Stimulated activated CD4-positive, alpha-beta T cell treated with anti-CD3 and anti-CD28 coated beads, TNF-alpha, amount 100 ng/mL, for 1 hour (primary cell): ENCODE data around the gene TEAD1.

Experiments used
- DNase-seq, 3 donors: peaks; one replicate each; pipeline ENCODE4 v3.0.0-alpha.2; 2020; ENCODE audit warnings: low read depth in 3 of 3, low spot score in 1 of 3

Gene TEAD1

GRCh38 chr11:12831471-12832202, 157.4 kb downstream of the TEAD1 start:
- no peak for DNase-seq

- no peak for DNase-seq
These were observed 158.4 kb downstream of the TEAD1 start for GRCh38 chr11:12832480-12833224.

GRCh38 chr11:12834166-12834565, 159.9 kb downstream of the TEAD1 start:
- DNase-seq = no peak

GRCh38 chr11:12834630-12835029, 160.4 kb downstream of the TEAD1 start:
- DNase-seq = no peak

- no peak for DNase-seq
These were observed 161.1 kb downstream of the TEAD1 start for GRCh38 chr11:12835286-12835685.

- DNase-seq = no peak
These were observed 164.4 kb downstream of the TEAD1 start for GRCh38 chr11:12838463-12839123.

GRCh38 chr11:12840871-12841660, 166.8 kb downstream of the TEAD1 start:
- DNase-seq = no peak

- no peak for DNase-seq
These were observed 167.9 kb downstream of the TEAD1 start for GRCh38 chr11:12841946-12842630.

- DNase-seq = no peak
These were observed 168.9 kb downstream of the TEAD1 start for GRCh38 chr11:12842933-12843636.

GRCh38 chr11:12845163-12845562, 170.9 kb downstream of the TEAD1 start:
- no peak for DNase-seq

GRCh38 chr11:12845739-12846358, 171.6 kb downstream of the TEAD1 start:
- no peak for DNase-seq

- no peak for DNase-seq
These were observed 172.8 kb downstream of the TEAD1 start for GRCh38 chr11:12846786-12847615.

GRCh38 chr11:12848413-12848812, 174.2 kb downstream of the TEAD1 start:
- no peak for DNase-seq

GRCh38 chr11:12853325-12853651, 179.1 kb downstream of the TEAD1 start:
- DNase-seq = no peak

GRCh38 chr11:12853652-12854296, 179.6 kb downstream of the TEAD1 start:
- DNase-seq = no peak

GRCh38 chr11:12854297-12854661, 180.1 kb downstream of the TEAD1 start:
- no peak for DNase-seq

- DNase-seq = no peak
These were observed 180.6 kb downstream of the TEAD1 start for GRCh38 chr11:12854829-12855228.

GRCh38 chr11:12856338-12856737, 182.1 kb downstream of the TEAD1 start:
- no peak for DNase-seq
